HG02884 (cell line): ENCODE measurements around the gene AATK.

Experiments
- ATAC-seq: cut with Tn5 transposase; IDR thresholded peaks from one replicate; pipeline ENCODE4 v1.9.1; 2021; ENCODE audit warnings: mild to moderate bottlenecking, moderate library complexity; ENCODE audit not compliant: unreplicated experiment

The AATK gene

GRCh38 chr17:81197409-81197795, 31.4 kb upstream of the AATK start:
- no peak for ATAC-seq

- no peak for ATAC-seq
Measured at GRCh38 chr17:81196505-81197408, 30.7 kb upstream of the AATK start.

DNA sequence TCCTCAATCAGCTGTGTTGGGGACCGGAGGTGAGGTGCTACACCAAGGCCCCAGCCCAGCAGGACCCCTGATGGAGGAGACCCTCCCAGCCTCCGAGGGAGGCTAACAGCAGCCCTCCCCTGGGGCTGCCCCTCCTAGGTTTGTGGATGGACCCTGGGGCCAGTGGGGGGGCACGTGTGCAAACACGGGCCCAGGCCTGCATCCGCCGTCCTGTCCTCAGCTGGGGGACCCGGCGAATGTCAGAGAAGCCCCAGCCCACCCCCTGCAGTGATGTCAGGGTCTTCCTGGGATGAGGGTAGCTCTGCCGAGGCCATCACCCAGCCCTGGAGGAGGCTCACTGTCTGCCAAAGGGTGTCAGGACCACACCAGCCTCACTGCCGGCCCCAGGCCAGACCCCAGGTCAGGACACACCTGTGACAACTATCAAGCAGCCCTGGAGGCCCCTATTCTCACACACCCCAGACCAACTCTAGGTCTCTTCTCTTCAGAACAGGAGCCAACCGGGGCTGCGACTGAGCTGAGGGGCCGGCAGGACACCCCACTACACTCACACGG, 30.0 kb upstream of the AATK start:
- ATAC-seq: no peak

GRCh38 chr17:81194941-81195901, 29.2 kb upstream of the AATK start:
- ATAC-seq: no peak

DNA sequence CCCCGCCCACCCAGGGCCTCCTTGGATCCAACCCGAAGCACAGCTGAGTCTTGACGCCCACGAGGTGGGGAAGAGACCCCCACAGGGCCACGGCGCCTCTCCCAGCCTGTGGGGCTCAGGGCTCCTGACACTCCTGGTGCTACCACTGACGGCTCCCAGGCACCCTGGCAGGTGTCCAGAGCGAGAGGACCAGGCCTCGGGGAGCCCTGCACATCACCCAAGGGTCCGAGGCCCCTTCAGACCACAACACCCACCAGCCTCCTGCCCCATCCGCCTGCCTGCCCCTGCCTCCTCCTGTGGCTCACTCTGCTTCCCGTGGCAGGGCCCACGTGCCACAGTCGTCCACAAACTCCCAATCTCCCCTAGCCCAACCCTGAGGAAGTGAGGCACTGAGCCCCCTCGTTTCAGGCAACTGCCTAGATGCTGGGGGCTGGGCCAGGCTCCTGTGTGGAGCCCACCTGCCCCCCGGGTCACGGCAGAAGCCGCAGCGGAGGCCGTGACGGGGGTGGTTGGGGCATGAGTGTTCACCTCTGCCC, 28.3 kb upstream of the AATK start:
- no peak for ATAC-seq

GRCh38 chr17:81193470-81194224, 27.6 kb upstream of the AATK start:
- ATAC-seq: no peak

GRCh38 chr17:81193051-81193410, 27.0 kb upstream of the AATK start:
- ATAC-seq: no peak

DNA sequence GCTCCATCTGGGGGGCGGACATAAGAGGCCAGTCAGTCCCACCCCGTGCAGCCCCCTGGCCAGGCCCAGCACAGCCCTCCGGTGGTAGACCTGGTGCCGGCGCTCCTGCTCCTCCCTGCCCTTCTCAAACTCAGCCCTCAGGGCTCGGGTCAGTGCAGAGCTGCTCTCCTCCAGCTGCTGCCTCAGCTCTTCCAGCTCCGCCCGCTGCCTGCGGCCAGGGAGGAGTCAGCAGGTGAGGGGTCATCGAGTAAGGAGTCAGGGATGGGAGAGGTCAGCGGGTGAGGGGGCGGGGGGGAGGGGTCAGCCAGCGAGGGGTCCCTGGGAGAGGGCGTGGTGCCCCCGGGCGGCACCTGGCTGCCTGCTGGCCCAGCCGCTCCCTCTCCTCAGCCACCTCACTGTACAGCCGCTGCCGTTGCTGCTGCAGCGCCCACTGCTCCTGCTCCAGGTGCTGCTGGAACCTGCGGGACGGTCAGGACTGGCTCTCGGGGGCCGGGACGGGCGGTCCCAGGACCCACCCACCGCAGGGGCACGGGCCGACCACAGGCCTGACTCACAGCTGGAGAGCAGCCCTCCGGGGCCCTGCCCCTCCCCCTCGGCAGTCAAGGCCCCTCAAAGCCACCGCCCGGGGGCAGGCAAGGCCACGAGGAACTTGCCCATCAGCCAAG, 26.5 kb upstream of the AATK start:
- no peak for ATAC-seq

DNA sequence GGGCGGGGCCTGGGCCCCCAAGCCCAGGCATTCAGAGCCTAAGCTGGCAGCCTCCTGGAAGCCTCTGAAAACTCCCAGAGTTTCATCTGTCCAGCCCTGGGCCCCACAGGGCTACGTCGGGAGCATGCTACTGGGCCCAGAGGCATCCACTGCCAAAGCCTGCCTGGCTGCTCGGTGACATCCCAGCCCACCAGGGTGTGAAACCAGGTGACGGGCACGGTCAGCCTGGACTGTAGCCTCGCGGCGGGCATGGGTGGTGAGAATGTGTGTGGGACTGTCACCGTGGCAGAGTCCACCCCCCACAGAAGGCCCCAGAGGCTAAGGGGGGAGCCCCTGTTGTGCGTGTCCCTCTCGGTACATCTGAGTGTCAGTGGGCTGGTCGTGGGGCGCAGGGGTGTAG, 25.6 kb upstream of the AATK start:
- ATAC-seq: no peak

DNA sequence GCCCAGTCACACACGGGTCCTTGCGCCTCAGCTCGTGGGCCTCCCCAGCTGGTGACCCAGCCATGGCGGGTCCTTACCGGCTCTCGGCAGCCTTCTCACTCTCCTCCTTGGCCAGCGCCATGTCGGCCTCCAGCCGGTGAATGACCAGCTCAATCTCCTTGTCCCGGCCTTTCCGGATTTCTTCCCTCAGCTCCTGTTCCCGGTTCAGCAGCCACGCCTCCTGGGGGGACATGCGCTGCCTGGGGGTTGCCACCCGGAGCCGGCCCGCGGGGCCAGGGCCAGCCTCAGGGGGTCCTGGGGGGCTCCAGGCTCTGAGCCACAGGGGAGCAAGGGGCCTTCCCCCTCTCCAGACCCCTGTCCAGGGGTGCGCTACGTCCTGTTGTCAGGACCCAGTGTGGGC, 25.1 kb upstream of the AATK start:
- ATAC-seq: no peak

- no peak for ATAC-seq
Measured at GRCh38 chr17:81190591-81190990, 24.6 kb upstream of the AATK start.

DNA sequence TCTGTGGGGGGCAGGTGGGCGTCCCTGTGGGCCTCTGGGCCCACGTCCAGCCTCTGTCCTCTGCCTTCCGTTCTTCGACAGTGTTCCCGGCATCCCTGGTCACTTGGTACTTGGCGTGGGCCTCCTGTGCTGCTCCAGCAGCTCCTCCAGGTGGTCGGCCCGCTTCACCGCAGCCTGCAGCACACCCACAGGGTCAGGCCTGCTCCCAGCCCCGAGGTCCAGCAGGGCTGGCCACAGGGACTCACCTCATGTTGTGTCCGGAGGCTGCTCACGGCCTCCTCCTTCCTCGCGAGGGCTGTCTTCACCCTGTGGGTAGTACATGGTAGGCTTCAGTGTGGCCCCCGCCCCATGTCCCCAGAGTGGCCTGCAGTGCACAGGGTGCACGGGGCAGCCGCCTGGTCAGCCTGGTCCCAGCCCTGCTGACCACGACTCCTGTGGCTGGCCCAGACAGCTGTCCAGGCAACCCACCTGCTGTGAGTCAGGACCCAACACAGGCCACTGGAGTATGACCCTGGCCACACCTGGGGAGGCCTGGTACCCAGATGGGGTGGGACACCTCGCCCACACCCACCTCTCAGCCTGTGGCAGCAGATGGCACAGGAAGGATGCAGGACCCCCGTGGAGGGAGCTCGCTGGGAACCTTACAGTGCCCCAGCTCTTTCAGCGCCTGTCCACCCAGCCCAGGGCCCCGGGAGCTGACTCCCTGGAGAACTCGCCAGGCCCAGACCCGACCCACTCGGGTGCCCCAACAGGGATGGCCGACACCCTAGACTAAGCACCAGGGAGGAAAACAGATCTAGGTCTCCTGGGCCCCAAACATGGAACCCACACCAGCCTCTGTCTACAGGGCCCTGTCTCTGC, 23.9 kb upstream of the AATK start:
- no peak for ATAC-seq

GRCh38 chr17:81189016-81189415, 23.0 kb upstream of the AATK start:
- ATAC-seq: no peak

- no peak for ATAC-seq
Measured at GRCh38 chr17:81188491-81188840, 22.4 kb upstream of the AATK start.

DNA sequence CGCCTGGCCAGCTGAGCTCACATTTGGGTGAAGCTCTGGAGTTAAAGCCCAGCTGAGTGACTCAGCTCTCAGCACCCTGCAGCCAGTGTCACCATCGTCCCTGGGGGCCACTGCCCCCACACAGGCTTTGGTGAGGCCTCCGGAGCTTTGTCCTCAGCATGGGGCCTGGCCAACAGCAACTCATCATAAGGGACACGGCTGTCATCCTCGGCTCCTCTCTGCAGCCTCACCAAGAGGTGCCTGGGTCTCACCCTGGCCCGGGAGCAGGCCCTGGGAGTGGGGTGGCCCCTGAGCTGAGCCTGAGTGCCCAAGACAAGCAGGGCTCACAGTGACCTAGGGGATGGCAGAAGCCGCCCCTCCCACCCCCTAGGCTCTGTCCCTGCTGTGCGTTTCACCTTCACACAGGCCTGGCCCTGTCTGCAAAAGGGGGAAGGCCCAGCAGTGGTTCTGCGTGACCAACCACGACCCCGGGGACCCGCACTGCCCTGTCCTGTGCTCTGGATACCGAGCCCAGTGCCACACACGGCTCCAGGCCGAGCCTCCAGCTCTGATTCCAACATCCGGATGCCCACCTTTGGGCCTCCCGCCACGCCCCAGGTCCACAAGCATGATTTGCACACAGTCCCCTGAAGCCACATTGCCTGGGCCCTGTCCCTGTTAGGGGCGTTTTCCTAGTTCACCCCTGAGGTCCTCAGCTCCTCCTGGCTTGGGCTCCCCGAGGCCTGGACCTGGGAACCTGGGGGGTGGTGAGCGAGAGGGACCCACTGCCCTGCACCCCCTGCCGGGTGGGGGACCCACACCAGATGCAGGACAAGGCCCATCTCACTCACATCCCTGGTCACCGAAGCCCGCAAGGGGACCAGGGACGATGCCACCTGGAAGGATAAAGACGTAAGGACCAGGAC, 21.8 kb upstream of the AATK start:
- no peak for ATAC-seq

DNA sequence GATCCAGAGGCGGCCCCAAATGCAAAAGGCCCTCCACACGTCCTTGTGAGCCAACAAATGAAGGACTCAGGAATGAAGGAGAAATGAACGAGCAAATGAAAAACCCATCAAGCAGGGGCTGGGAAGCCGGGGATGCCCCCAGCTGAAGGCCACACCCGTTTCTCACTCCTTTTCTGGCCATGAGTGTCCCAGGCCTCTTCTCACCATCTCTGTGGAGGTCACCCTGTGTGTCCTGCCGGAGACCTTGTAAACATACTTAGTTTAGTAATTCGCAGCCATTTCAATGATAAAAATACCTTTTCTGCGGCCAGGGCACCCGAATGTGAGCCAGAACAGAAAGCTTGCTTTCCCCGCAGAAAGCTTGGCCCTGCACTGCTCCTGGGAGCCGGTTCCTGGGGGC, 21.1 kb upstream of the AATK start:
- no peak for ATAC-seq

DNA sequence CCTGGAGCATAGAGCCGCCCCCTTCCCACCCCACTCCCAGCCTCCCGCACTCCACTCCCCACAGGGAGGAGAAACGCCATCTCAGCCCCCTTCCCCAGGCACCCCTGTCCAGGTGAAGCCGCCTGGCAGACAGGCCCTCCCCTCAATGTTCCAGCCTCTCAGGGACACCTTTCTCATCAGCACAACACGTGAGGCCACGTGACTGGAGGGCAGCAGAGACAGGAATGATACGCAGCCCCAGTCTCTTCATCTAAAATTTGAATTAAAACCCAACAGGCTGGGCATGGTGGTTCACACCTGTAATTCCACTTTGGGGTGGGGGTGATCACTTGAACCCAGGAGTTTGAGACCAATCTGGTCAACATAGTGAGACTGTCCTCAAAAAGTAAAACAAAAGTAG, 20.2 kb upstream of the AATK start:
- no peak for ATAC-seq

- ATAC-seq: no peak
Measured at GRCh38 chr17:81184555-81184954, 18.5 kb upstream of the AATK start.
